ENCODE results near the gene RBFOX1. TPM values are rescaled to one million over a fixed set of nuclear protein-coding genes. Genes with fewer than 3 reads are reported as not detected.

The RBFOX1 gene
- polyA plus RNA-seq (ENCODE audit: insufficient read length): 2.6 TPM
- long read RNA-seq, donor 1: 0 reads
- long read RNA-seq, donor 2: 0 reads
- long read RNA-seq, donor 3: 0 reads
- long read RNA-seq, donor 4: 0 reads
- long read RNA-seq, donor 5: 0 reads
- long read RNA-seq, donor 6: 0 reads
- long read RNA-seq, donor 7: 0 reads
- long read RNA-seq, donor 8: 0 reads

DNA sequence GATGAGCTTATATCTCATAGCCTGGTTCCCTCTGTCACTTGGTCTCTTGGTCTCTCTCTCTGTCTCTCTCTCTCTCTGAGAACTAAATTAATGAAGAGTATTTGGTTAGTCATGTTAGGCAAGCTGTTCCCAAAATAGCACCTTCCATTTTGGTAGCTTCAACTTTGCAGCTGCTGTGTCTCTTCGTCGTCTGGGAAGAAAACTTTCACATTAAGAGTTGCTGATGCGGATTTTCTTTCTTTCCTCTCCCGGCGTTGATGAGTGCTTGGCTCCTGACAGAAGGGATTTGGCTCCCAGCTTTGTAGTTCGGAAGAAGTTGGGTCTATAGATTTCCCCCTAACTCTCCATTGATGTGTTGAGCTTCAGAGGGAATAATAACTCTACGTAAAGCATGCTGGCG, at the start of gene RBFOX1:
Gene RBFOX1, plus strand, starts transcription at position 235 of the 400 bp plus-strand sequence.
- DNase-seq: no peak

DNA sequence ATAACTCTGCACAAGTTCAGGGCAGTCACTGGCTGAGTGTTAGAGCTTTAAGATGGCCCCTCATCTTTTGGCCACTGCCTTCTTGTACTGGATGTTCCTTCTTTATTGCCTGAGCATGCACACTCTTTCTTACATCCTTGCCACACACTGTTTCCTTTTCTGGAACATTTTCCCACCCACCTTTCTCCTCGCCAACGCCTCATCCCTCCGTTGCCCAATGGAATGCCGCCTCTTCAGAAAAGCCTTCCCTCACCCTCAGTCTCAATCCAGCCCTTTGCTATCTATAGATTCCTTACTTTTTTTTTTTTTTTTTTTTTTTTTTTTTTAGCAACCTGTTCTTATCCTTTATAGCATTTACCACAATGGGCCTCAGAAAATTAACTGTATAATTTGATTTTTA, 47.9 kb upstream of the RBFOX1 start:
- no peak for DNase-seq

DNA sequence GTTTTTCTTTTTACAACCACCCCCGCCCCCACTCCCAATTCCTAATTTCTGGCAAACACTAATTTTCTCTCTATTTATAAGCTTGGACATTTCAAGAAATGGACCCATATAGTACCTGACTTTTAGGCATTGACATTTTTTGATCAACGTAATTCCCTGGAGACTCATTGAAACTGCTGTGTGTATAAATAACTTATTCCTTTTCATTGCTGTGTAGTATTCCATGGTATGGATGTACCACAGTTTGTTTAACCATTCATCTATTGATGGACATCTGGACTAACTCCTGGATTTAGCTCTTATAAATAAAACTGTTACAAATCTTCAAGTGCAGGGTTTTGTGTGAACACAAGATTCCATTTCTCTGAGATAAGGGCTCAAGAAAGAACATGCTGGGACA, 47.1 kb upstream of the RBFOX1 start:
- DNase-seq: no peak

DNA sequence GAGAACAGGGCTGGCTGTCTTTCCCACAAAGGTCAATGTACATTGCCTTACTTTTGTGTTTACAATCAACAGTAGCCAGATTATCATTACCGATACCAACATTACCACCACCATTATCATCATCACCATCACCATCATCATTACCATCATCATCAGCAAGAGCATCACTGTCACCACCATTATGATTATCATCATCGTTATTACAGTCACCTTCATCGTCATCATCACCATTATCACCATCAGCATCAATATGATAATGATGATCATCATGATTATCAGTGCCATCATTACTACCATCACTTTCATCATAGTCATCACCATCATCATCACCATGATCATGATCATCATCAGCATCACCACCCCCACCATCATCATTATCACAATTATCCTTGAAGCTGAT, 43.3 kb upstream of the RBFOX1 start:
- DNase-seq: no peak

DNA sequence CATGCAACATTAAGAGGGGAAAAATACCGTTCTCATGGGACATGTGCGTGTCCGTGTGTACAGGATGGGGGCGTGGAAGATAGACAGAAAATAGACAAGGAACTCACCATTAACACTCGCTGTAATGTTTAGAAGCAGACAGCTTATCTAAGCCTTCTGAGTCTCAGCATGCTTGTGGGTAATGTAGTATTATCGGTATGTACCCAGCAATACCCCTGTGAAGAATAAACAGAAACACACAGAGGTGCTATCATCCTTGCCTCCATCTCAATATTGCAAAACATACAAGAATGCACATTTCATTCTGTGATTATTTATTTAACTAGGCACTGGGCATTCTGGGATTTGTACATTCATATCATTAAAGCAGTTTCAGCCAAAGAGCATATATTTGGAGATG, 42.0 kb upstream of the RBFOX1 start:
- no peak for DNase-seq

DNA sequence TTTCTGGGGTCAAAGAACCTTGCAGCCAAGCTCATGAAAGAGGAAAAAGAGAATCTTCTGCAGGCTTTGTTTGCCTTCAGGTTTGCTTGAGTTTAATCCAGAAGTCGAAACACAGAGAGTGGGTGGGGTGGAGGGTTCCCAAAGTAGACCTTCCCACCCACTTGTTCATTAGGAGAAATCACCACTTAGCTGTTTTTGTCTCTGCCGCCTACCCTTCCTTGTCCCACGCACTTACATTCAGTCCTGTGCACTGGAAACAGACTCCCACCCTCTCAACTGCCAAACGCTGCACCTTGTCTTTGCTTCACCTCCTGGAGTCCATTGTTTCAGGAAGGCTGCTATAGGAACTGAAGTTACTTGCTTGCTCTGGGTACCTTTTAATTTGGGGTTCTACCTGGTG, 38.6 kb upstream of the RBFOX1 start:
- no peak for DNase-seq

DNA sequence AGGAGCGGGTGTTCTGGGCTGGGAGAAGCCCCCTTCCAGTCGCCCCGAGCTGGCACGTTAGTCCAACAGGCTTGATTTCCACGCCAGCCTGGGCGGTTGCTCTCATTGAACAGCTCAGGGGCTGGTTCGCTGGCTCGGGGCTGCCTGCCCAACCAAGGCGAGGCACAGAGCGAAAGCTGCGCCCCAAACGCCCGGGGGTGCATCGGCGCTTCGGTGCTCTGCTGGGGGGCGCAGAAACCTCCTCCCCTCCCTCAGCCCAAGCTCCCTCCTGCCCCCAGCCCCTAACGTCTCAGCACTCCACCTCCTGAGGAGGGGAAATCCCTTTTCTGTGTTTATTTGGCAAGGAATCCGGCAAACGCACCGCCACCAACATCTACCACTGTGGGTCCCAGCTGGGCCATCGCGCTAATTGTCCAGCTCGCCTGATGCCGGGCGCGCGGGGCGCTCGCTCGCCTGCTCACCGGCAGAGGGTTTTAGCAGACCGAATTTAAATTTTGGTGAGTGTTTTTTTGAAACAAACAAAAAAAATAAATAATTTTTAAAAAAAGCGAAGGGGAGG, 29.5 kb upstream of the RBFOX1 start:
- DNase-seq: no peak

DNA sequence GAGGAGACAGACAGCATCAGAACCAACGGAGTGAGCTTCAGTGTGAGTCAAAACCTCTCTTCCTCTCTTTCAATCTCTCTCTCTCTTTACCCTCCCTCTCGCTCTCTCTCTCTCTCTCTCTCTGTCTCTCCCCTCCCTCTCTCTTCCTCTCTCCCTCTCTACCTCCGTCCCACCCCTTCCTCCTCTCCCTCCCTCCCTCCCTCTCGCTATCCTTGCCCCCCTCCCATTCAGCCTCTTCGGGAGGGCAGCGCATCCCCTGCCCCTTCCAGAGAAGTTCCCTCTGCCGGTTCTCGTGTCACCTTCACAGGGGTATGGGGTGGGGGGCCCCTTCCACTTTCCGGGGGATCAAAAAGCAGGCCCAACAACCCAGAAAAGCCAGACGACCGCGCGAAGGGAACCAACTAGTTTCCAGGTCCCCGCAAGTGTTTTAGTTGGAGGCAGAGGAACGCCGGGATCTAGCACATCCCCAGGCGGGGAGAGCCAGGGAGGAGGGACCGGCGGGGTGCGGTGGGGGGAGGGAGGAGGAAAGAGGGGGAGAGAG, 28.9 kb upstream of the RBFOX1 start:
- DNase-seq: no peak

DNA sequence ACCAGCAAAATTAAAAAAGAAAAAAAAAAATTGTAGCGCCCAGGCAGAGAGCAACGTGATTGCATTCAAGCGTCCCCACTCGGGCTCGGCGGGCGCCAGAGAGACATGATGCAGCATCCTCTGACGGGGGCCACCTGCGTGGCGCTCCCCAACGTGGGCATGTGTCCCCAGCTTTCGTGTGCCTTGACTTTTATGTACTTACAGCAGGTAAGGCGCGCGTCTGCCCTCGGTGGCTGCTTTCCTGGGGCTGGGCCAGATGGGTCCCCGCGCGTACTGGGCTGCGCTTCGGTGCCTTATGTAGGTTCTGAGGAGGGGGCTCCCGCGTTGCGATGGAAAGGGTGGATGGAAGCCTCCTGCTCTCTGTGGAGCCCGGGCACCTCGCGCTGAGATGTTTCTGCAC, 28.4 kb upstream of the RBFOX1 start:
- no peak for DNase-seq

DNA sequence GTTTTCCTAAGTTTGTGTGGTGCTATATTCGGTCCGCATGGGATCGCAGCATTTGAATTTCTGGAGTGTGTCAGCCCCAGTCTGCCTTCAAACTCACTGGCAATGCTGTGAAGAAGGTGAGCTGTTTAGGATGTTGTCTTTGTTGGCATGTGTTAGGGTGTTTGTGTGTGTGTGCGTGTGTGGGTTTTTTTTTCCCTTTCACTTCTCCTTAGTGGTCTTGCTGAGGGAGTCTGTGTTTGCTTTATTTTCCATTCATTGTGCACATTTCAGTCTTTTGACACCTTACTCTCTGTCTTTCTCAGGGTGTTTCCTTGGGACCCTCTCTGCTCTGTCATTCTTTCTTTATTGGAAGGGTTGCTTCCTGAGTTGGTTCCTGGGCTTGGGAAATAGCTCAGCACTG, 27.7 kb upstream of the RBFOX1 start:
- no peak for DNase-seq

DNA sequence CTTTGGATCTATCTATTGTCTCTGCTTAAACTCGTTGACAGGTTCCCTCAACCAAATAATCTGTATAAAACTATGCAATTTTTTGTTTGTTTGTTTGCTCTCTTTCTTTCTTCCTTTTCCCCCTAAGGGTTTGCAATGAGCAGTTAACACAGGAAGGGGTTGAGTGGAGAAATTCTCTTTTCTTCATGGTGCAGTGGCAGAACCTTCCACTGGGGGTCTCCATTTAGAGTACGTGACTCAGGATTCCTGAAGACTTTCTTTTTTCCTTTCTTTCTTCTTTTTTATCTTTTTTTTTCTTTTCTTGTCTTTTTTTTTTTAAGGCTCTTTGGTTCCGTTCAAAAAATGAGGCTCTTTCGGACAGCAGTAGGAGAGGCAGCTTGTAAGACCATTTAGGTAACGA, 19.5 kb upstream of the RBFOX1 start:
- DNase-seq: no peak

DNA sequence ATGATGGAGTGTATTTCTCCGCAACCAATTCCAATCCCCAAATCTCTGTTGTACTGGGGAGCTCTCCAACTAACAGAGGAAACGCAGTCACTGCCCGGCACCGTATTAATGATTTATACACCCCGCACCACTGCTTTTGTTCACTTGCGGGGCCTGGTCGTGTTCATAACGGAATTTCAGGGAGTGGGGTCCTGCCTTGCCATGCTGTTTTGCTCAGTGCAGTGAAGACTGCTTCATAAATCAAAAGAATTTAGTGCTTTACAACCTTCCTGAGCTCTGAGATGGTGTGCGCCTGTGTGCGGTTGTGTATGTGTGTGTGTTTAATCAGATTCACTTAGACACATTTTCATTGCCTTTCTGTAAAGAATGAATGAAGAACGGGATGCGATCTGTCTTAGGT, 18.5 kb upstream of the RBFOX1 start:
- DNase-seq: no peak

DNA sequence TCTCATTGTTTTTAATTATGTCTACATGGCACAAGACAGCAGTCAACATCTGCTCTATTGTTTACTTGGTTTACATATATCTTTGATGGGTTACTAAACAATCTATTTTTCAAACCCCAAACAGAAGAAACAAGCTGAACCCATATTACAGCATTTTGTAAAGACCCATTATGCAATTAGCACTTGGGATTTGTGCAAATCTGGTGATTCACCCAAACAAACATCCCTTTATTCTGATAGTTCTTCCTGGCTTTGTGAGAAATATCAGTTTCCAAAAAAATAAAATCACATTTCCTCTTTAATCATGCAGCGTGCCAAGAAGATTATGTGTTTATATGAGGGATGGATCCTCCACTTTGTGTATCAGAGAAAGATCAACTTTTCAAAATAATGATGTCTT, 16.8 kb upstream of the RBFOX1 start:
- no peak for DNase-seq

DNA sequence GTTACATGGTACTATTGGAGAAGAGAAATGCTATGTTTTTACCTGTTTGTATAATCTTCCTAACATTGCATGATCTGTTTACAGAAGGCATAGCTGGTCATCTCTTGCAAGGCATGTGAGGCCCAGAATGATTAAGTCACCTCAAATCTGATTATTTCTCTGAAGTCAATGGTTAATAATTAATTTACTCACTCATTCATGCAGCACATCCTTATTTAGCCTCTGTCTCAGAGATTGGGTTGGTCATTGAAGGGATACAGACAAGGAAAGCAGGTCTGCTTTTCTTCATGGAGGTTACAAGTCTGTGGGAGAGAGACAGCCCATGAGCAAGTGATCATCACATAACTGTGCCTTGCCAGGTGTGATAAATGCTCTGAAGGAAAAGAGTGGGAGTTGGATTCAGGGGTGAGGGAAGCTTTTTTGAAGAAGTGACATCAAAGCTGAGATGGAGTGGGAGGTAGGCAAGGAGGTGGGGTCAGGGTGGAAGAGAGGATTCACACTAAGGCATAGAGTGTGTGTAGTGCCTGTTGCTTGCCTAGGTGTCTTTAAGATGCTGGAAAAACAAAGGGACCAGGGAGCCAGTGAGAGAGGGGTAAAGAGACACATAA, 16.3 kb upstream of the RBFOX1 start:
- no peak for DNase-seq

DNA sequence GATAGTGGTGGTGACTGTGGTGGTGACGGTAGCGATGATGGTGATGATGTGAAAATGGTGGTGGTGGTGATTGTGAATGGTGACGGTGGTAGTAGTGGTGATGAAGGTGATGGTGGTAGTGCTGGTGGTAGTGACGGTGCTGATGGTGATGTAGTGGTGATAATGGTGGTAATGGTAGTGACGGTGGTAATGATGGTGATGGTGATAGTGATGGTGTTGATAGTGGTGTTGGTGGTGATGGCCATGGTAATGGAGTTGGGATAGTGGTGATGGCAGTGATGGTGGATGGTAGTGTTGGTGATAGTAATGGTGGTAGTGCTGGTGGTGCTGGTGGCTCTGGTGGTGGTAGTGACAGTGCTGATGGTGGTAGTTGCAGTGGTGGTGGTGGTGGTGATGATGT, 14.7 kb upstream of the RBFOX1 start:
- no peak for DNase-seq

DNA sequence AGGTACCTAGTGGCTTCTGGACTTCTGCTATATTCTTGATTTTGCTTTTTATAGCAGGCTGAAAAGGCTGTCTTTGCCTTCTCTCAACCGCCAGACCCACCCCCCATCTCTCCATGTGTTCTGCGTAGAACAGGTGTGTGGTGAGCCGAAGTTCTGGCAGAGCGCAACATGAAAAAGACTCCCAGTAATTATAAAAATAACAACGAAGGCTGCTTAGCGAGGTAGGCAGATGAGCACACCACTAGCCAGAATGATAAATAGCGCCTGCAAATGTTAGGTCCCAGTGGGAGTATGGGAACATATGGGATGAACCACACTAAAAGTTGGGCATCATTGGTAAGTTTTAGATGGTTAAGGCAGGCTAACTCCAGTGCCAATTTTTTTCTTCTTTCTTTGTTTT, 14.0 kb upstream of the RBFOX1 start:
- DNase-seq: no peak

DNA sequence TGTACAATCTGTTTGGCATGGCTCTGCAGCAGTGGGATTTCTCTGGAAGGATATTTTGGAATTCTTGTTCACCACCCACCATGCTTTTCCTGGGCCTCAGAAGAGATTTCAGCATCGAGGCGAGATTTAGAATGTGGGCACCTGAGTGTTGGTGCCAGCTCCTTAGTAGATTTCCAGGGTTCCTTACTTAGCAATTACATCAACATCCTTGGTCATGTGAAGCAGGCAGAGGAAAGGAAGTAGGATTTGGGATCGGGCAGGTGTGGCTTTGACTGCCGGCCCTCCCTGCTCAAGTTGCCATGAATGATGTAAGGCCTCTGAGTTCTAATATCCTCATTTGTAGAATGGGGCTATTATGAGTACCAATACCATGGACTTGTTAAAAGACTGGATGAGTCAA, 13.1 kb upstream of the RBFOX1 start:
- DNase-seq: no peak

DNA sequence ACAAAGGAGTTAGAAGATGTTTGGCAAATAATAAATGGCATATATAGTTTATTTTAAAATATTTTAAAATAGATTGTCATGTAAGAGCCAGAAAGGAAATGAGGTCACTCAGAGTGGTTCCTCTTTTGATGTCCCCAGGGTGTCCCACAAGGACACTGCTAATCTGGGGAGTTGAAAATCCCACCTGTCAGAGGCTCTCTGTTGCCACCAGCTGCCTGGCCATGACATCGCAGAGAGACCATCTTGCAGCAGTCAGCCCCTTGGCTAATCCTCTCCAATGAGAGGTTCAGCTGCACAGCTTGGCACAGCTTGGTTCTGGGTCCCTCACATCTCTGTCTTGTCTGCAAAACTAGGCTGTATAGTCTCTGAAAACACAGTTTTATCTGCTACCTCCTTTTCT, 11.0 kb upstream of the RBFOX1 start:
- DNase-seq: no peak

DNA sequence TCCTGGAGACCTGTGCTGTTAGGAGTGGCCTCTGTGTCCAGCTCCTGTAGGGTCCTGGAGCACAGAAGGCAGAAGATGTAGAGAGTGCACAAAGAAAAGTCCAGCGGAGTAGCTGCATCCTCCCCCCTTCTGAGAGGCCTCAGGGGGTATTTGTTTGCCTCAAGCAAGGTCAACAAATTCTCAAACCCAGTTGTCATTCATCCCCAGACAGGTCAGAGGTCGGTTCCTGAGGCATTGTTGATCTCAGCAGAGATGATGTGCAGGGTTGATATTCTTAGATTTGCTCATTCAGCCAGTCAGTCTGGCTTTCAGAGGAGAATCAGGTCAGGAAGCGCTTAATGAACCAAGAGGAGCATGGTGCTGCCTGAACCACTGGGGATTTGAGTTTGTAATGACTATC, 8.3 kb upstream of the RBFOX1 start:
- DNase-seq: no peak

DNA sequence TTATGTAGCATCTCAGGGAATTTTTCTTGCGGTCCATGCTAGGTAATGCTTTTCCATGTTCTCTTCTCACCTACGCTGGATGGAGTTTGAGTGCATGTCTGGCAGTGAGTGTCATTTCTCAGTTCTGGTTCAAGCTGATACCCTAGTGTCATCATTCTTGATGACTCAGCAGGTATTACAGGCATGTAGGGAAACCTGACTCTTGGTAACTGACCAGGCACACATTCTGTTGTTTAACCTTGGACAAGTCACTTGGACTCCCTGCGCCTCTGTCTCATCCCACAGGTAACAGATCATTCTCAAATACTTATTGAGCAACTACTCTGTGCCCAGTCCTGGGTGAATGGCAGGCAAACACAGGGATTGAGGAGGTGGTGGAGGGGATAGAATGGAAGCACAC, 6.8 kb upstream of the RBFOX1 start:
- no peak for DNase-seq

DNA sequence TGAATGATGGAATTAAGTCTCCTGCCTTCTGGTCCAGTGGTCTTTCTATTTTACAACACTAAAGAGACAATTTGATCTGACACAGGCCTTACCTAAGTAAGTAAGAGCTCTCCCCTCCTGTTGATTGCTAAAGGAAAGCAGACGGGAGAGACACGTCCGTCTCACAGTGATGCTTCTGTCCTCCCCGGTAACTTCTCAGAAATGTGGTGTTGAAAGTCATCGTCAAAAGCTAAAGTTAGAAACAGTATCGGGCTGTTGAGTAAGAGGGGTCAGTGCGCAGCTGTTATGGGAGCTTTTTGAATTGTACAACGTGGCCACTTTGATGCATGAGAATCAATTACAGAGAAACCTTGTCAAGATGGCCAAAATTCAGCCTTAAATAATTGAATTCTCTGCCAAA, 1.9 kb upstream of the RBFOX1 start:
- DNase-seq: no peak

DNA sequence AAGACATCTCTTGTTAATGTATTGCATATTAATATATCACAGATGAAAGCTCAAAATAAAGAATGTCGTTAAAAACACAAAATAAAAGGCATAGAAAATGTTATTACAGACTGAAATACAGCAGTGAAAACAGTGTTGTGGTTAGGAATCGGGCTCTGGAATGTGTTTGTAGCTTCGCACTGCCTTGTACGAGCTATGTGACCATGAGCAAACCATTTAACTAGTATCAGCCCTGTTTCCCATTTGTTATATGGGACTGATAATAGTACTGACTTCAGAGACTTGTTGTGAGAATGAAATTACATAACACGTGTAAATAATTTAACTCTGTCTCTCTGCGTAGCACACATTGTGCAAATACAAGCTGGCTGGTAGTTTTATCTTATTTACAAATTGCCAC, 648 bp upstream of the RBFOX1 start:
- DNase-seq: no peak

DNA sequence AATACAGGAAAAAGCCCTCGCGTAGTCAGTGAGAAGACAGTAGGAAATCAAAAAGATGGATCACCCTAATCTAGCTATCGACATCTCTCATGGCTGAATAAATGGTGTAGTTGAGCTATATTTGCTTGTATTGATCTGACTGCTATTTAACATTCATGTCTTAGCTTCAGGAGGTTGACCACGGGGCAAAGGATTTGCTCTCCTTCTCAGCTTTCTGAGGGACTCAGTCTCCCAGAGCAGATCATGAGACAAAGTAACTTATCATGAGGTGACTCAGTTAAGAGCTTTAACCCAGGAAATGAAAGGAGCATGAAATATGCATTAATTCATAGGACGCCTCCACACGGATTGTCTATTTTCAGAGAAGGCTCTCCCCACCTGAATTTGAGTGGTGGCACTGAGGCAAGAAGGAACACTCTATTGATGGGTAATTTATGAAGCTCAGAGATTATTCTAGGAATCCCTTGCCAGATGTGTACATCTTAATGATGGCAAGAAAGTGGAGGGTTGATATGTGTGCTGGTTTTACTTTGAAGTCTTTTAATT, 608 bp downstream of the RBFOX1 start:
- no peak for DNase-seq

Measured in left kidney (tissue), 8 donors.